T-helper 1 cell treated with Interleukin-12 subunit alpha and Interleukin-12 subunit beta and Interleukin-4 antibody, amounts not matched to agents 30 μg/mL and 1 μg/mL, for 36 hours (primary cell): ENCODE measurements around the gene GNRH2.

Experiments
- H3K27ac Mint-ChIP-seq: one replicate; pipeline ENCODE4 v1.8.0; 2021; ENCODE audit warnings: mild to moderate bottlenecking, mixed read lengths
- H3K27me3 Mint-ChIP-seq: one replicate; pipeline ENCODE4 v1.8.0; 2021; ENCODE audit warnings: low read depth, mixed read lengths
- H3K36me3 Mint-ChIP-seq: one replicate; pipeline ENCODE4 v1.8.0; 2021; ENCODE audit warnings: low read depth, mixed read lengths
- H3K4me1 Mint-ChIP-seq: one replicate; pipeline ENCODE4 v1.8.0; 2021; ENCODE audit warnings: low read depth, mixed read lengths
- H3K4me3 Mint-ChIP-seq: one replicate; pipeline ENCODE4 v1.8.0; 2021; ENCODE audit warnings: mild to moderate bottlenecking, moderate library complexity, mixed read lengths
- H3K9me3 Mint-ChIP-seq: one replicate; pipeline ENCODE4 v1.8.0; 2021; ENCODE audit warnings: mixed read lengths

Gene GNRH2

DNA sequence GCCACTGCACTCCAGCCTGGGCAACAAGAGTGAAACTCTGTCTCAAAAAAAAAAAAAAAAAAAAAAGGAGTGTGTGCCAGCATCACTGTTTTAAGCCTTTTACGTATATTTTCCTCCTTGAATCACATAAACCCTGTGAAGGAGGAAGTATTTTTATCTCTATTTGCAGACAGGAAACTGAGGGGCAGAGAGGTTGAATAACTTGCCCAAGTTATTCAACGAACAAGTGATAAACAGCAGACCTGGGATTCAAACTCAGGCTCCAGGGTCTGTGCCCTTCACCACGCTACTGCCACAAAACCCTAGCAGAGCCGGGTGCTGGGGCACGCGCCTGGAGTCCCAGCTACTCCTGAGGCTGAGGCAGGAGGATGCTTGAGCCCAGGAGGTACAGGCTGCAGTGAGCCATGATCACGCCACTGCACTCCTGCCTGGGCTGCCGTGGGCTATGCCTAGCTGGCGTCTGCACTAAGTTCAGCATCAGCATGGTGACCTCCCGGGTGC lies 50.5 kb downstream of the GNRH2 start:
- Mint-ChIP-seq H3K27me3 (peaks cover 44% of the 10 kb centered on the region), H3K9me3 (no peaks in the 10 kb centered on the region), H3K4me1 (peaks cover 6% of the 10 kb centered on the region), H3K4me3 (no peak overlapping the region), H3K27ac (no peak overlapping the region), H3K36me3 (peaks cover 2% of the 10 kb centered on the region)

GRCh38 chr20:3094848-3095629 lies 51.6 kb downstream of the GNRH2 start:
- H3K4me1 Mint-ChIP-seq: peaks cover 6% of the 10 kb centered on the region
- no peaks in the 10 kb centered on the region for H3K9me3 Mint-ChIP-seq
- H3K27ac Mint-ChIP-seq: no peak overlapping the region
- H3K36me3 Mint-ChIP-seq: peaks cover 2% of the 10 kb centered on the region
- H3K27me3 Mint-ChIP-seq: peaks cover 37% of the 10 kb centered on the region
- no peak overlapping the region for H3K4me3 Mint-ChIP-seq
